ENCODE results near the gene WRAP73.

DNA sequence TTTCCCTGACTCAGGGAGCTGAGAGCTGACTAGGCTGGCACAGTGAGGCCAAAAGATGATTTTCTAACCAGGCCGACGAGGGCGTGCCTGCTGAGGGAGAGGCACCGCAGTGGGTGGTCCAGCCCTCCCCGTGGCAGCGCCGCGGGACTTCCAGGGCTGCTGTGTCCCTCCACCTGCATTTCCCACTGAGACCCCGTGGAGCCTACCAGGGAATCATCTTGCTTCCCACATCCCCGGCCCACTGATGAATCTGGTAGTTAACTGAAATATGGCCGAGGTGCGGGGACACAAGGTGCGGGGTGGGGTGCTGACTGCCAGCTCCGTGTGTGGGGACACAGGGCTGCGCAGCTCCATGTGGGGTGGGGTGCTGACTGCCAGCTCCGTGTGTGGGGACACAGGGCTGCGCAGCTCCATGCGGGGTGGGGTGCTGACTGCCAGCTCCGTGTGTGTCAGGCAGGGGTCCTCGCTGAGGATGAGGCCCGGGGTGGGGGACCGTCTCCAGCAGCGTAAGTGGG is 10.4 kb downstream of the WRAP73 start:
- no peak for TF ChIP-seq EZH2 (IDR thresholded peaks at IDR 0.05; ENCODE audit: borderline replicate concordance, low read depth, low read length, poor library complexity, severe bottlenecking)
- no peak for TF ChIP-seq CTCF (conservative IDR thresholded peaks at IDR 0.05; ENCODE audit: low read depth, low read length)
